IMR-90 (cell line): ENCODE data around the gene ATP5PO. TPM values are rescaled to one million over a fixed set of nuclear protein-coding genes. Genes with fewer than 3 reads are reported as not detected.
A peak's percentile ranks its signal among the peaks of the same experiment; 100 is the strongest.

ENCODE experiments used
- ATAC-seq: fragments of 200-7000 bp; cut with Tn5 transposase; 2 replicates; pipeline ENCODE4 v1.9.1; 2020; ENCODE audit warnings: low read depth, mild to moderate bottlenecking, moderate library complexity
- BruUV-seq: library from RNA; stranded (reverse); fragments of 400-500 nt; replicated peaks from 2 replicates; lab custom pipeline; 2021; lab: Mats Ljungman, UMichigan
- CTCF ChIA-PET: fragments of 300-600 bp; formaldehyde crosslinking; extraction: SDS; loops from one replicate; lab custom pipeline; 2021; ENCODE audit warnings: antibody characterized with exemption; lab: Yijun Ruan, JAX
- POLR2A ChIA-PET: fragments of 300-600 bp; sonication (Branson Sonifier 250); formaldehyde crosslinking; loops from one replicate; lab custom pipeline; 2022; ENCODE audit warnings: antibody characterized with exemption; ENCODE audit not compliant: unreplicated experiment; lab: Charles Lee
- DNase-seq: peaks from one replicate; pipeline ENCODE4 v3.0.0; 2013
- H2AFZ ChIP-seq: replicated peaks from 2 replicates; pipeline ENCODE3; 2013; ENCODE audit warnings: low read length, mild to moderate bottlenecking; ENCODE audit not compliant: poor library complexity
- H2AK5ac ChIP-seq: 2 replicates; pipeline ENCODE4 v1.6.1; 2013; ENCODE audit warnings: low read depth, low read length, inconsistent platforms
- H2AK9ac ChIP-seq: replicated peaks from 2 replicates; pipeline ENCODE3; 2013; ENCODE audit warnings: mild to moderate bottlenecking, low read depth, low read length, moderate library complexity; ENCODE audit not compliant: poor library complexity
- H2BK120ac ChIP-seq: 2 replicates; pipeline ENCODE4 v1.6.1; 2013; ENCODE audit warnings: low read depth, low read length, inconsistent platforms
- H2BK15ac ChIP-seq: 3 replicates; pipeline ENCODE4 v1.6.1; 2013; ENCODE audit warnings: low read depth, low read length, inconsistent platforms
- H2BK20ac ChIP-seq: 2 replicates; pipeline ENCODE4 v1.6.1; 2013; ENCODE audit warnings: low read depth, mild to moderate bottlenecking, inconsistent platforms, low read length, moderate library complexity
- H2BK5ac ChIP-seq: 2 replicates; pipeline ENCODE4 v1.6.1; 2013; ENCODE audit warnings: mild to moderate bottlenecking, low read depth, low read length, inconsistent platforms; ENCODE audit not compliant: poor library complexity, severe bottlenecking
- H3K14ac ChIP-seq: replicated peaks from 2 replicates; pipeline ENCODE4 v1.6.1; 2013; ENCODE audit warnings: low read depth, low read length, inconsistent platforms
- H3K18ac ChIP-seq: 2 replicates; pipeline ENCODE4 v1.6.1; 2013; ENCODE audit warnings: low read depth, low read length, control low read depth
- H3K23ac ChIP-seq: 2 replicates; pipeline ENCODE4 v1.6.1; 2013; ENCODE audit warnings: low read depth, low read length, inconsistent platforms
- H3K27ac ChIP-seq: 2 replicates; pipeline ENCODE4 v1.5.1; 2013; ENCODE audit warnings: mild to moderate bottlenecking, control low read depth, low read length; ENCODE audit not compliant: insufficient read depth
- H3K27me3 ChIP-seq: 2 replicates; pipeline ENCODE4 v1.6.1; 2013; ENCODE audit warnings: low read length; ENCODE audit not compliant: control insufficient read depth, insufficient read depth
- H3K36me3 ChIP-seq: 2 replicates; pipeline ENCODE4 v1.6.1; 2013; ENCODE audit warnings: low read length, mixed read lengths; ENCODE audit not compliant: control insufficient read depth, insufficient read depth
- H3K4ac ChIP-seq: 2 replicates; pipeline ENCODE4 v1.6.1; 2013; ENCODE audit warnings: low read depth, low read length, inconsistent platforms
- H3K4me1 ChIP-seq: 2 replicates; pipeline ENCODE4 v1.6.1; 2013; ENCODE audit warnings: low read length, mixed read lengths; ENCODE audit not compliant: control insufficient read depth, insufficient read depth
- H3K4me2 ChIP-seq: 2 replicates; pipeline ENCODE4 v1.6.1; 2013; ENCODE audit warnings: low read depth, mild to moderate bottlenecking, control low read depth, low read length, moderate library complexity
- H3K4me3 ChIP-seq: 2 replicates; pipeline ENCODE4 v1.5.1; 2013; ENCODE audit warnings: low read depth, mild to moderate bottlenecking, control low read depth, low read length, moderate library complexity; ENCODE audit not compliant: insufficient read depth
- H3K56ac ChIP-seq: 2 replicates; pipeline ENCODE4 v1.6.1; 2013; ENCODE audit warnings: low read length, inconsistent platforms; ENCODE audit not compliant: insufficient read depth; ENCODE audit errors: extremely low read depth
- H3K79me1 ChIP-seq, 2 experiments: 2 replicates each; pipeline ENCODE4 v1.6.1; 2013; ENCODE audit warnings: low read length in 2 of 2, inconsistent platforms in 1 of 2, low read depth in 1 of 2
- H3K9ac ChIP-seq: 2 replicates; pipeline ENCODE4 v1.6.1; 2013; ENCODE audit warnings: low read depth, low read length, control low read depth
- H3K9me1 ChIP-seq: 2 replicates; pipeline ENCODE4 v1.6.1; 2013; ENCODE audit warnings: low read length, inconsistent platforms; ENCODE audit not compliant: insufficient read depth
- H3K9me3 ChIP-seq: 2 replicates; pipeline ENCODE4 v1.6.1; 2013; ENCODE audit warnings: low read length; ENCODE audit not compliant: control insufficient read depth, insufficient read depth
- H4K20me1 ChIP-seq: 2 replicates; pipeline ENCODE4 v1.6.1; 2013; ENCODE audit warnings: low read length, inconsistent platforms; ENCODE audit not compliant: insufficient read depth
- H4K5ac ChIP-seq: 2 replicates; pipeline ENCODE4 v1.6.1; 2013; ENCODE audit warnings: mild to moderate bottlenecking, low read depth, low read length, control low read depth
- H4K8ac ChIP-seq, 2 experiments: 2 replicates each; pipeline ENCODE4 v1.6.1; 2013; ENCODE audit warnings: low read depth in 2 of 2, low read length in 2 of 2, control low read depth in 1 of 2, inconsistent platforms in 1 of 2
- H4K91ac ChIP-seq: 2 replicates; pipeline ENCODE4 v1.6.1; 2013; ENCODE audit warnings: low read depth, low read length, inconsistent platforms; ENCODE audit not compliant: insufficient read depth
- BHLHE40 ChIP-seq: fragments of 150-350 bp; IDR thresholded peaks from 2 replicates; pipeline ENCODE4 v1.6.1; 2016; ENCODE audit warnings: mild to moderate bottlenecking, low read depth, low read length
- CHD1 ChIP-seq: IDR thresholded peaks from 2 replicates; pipeline ENCODE4 v1.6.1; 2012; ENCODE audit warnings: low read depth, low read length, improper control_type of control experiment
- CTCF ChIP-seq: conservative IDR thresholded peaks from 2 replicates; pipeline ENCODE4 v1.5.1; 2012; ENCODE audit warnings: mild to moderate bottlenecking, low read depth, low read length, improper control_type of control experiment
- ELK1 ChIP-seq: fragments of 150-350 bp; IDR thresholded peaks from 2 replicates; pipeline ENCODE4 v1.6.1; 2016; ENCODE audit warnings: low read depth, mild to moderate bottlenecking, low read length, moderate library complexity, borderline replicate concordance
- FOS ChIP-seq: fragments of 150-350 bp; IDR thresholded peaks from 2 replicates; pipeline ENCODE4 v1.6.1; 2016; ENCODE audit warnings: low read depth, low read length
- MAFK ChIP-seq: IDR thresholded peaks from 2 replicates; pipeline ENCODE4 v1.6.1; 2012; ENCODE audit warnings: low read depth, low read length, improper control_type of control experiment
- MAZ ChIP-seq: IDR thresholded peaks from 2 replicates; pipeline ENCODE4 v1.6.1; 2012; ENCODE audit warnings: low read depth, mild to moderate bottlenecking, low read length, improper control_type of control experiment, moderate library complexity, borderline replicate concordance
- NFE2L2 ChIP-seq: fragments of 150-350 bp; IDR thresholded peaks from 2 replicates; pipeline ENCODE4 v1.6.1; 2016; ENCODE audit warnings: low read depth, mild to moderate bottlenecking, low read length
- POLR2A ChIP-seq: IDR thresholded peaks from 2 replicates; pipeline ENCODE4 v1.6.1; 2012; ENCODE audit warnings: mild to moderate bottlenecking, low read depth, low read length
- RAD21 ChIP-seq: IDR thresholded peaks from 2 replicates; pipeline ENCODE4 v1.6.1; 2012; ENCODE audit warnings: low read length, improper control_type of control experiment
- RCOR1 ChIP-seq: IDR thresholded peaks from 2 replicates; pipeline ENCODE4 v1.6.1; 2012; ENCODE audit warnings: mild to moderate bottlenecking, low read length, improper control_type of control experiment; ENCODE audit not compliant: insufficient replicate concordance
- RFX5 ChIP-seq: IDR thresholded peaks from 2 replicates; pipeline ENCODE4 v1.8.0; 2012; ENCODE audit warnings: low read depth, mild to moderate bottlenecking, low read length, moderate library complexity
- SMC3 ChIP-seq: fragments of 150-350 bp; IDR thresholded peaks from 2 replicates; pipeline ENCODE4 v1.6.1; 2016; ENCODE audit warnings: low read depth, mild to moderate bottlenecking, antibody characterized with exemption, low read length, moderate library complexity
- WGBS, 2 experiments: methylation state at CpG; one replicate each; pipeline versions ENCODE4 v1.1.5 to v1.1.7; 2013; ENCODE audit warnings: missing lambda C conversion rate in 2 of 2; ENCODE audit not compliant: insufficient read length in 1 of 2; ENCODE audit errors: extremely low coverage in 2 of 2; 5-methylcytosine and 5-hydroxymethylcytosine counted together
- dilution Hi-C: fragments of 300-500 bp; cut with HindIII; formaldehyde crosslinking; loops from one replicate; pipeline ENCODE4 v1.14.3; 2018; ENCODE audit warnings: low sequenced_read_pairs; ENCODE audit not compliant: unreplicated experiment
- in situ Hi-C: fragments of 300-500 bp; cut with MboI; formaldehyde crosslinking; loops from 3 replicates; pipeline ENCODE4 v1.14.3; 2019; ENCODE audit warnings: low sequenced_read_pairs, inconsistent platforms, mixed read lengths
- intact Hi-C: fragments of 100-400 bp; cut with micrococcal nuclease; formaldehyde crosslinking; loops from 2 replicates; pipeline ENCODE4 v1.10.0; 2022
- polyA plus RNA-seq, 3 experiments: library from polyadenylated mRNA; depleted of rRNA; stranded (reverse); fragments of >200 nt; gene quantifications; 2 replicates each; pipeline ENCODE4 v1.2.3, GENCODE V29; 2012; ENCODE audit warnings: low replicate concordance in 1 of 3
- total RNA-seq: library from RNA; depleted of rRNA; stranded (reverse); fragments of >200 nt; gene quantifications from 2 replicates; pipeline ENCODE4 v1.2.3, GENCODE V29; 2012

Gene ATP5PO
- total and polyA plus RNA-seq, 2 of the 4 experiments (the other 2 are of a cell fraction): 237 to 250 TPM

- no peak for TF ChIP-seq ELK1
These were observed 34.2 kb upstream of the ATP5PO start (continued) for GRCh38 chr21:33949516-33950430.

- no peak overlapping the region for H3K56ac ChIP-seq
- ATAC-seq (no peak), DNase-seq (no peak)
- H3K27me3 ChIP-seq: no peaks in the 10 kb centered on the region
- peak overlapping the region; percentile 62 for H2BK5ac ChIP-seq
- peak overlapping the region; percentile 77 for H3K18ac ChIP-seq
- H3K14ac ChIP-seq: peak overlapping the region; percentile 98
- 100% methylated on average over 3 of the region's 9 CpGs; no CpG with 5 or more reads in 1 of the 2 experiments for WGBS, 2 experiments
- H3K4me3 ChIP-seq: no peak overlapping the region
- H4K20me1 ChIP-seq: no peaks in the 10 kb centered on the region
- peaks cover 16% of the 10 kb centered on the region for H3K9me1 ChIP-seq
- peak overlapping the region; percentile 98 for H2AFZ ChIP-seq
- H3K4me2 ChIP-seq: no peak overlapping the region
- H3K36me3 ChIP-seq: no peaks in the 10 kb centered on the region
- H3K4me1 ChIP-seq: peaks cover 19% of the 10 kb centered on the region
- peak overlapping the region; percentile 98 for H2AK5ac ChIP-seq
- intact Hi-C loops: no loop called here
- peak overlapping the region; percentile 99 for H3K4ac ChIP-seq
- in situ Hi-C loops: no loop called here
- H3K79me1 ChIP-seq: peaks cover 0 to 9% of the 10 kb centered on the region in 2 experiments; a peak in 1 of 4 replicates
- H2BK120ac ChIP-seq: peak overlapping the region; percentile 99
- 0 out of 2 replicates have a peak overlapping the region, but pooled peaks have one; percentile 52 for H3K23ac ChIP-seq
- H2BK15ac ChIP-seq: peak overlapping the region; percentile 100
- H3K9me3 ChIP-seq: no peaks in the 10 kb centered on the region
- CTCF ChIA-PET: no interaction called here
- H4K5ac ChIP-seq: peak overlapping the region; percentile 79
- H4K8ac ChIP-seq: peak overlapping the region; percentile 97; a peak in 3 of 4 replicates
- dilution Hi-C loops: no loop called here
- H2AK9ac ChIP-seq: peak overlapping the region; percentile 98
- POLR2A ChIA-PET: interaction anchor here (0.5 kb wide), 1 partner anchor 28 kb away, joined by 8 read pairs; no protein-coding TSS in a partner anchor
- H4K91ac ChIP-seq: peak overlapping the region; percentile 99
- H2BK20ac ChIP-seq: peak overlapping the region; percentile 98
- H3K27ac ChIP-seq: peak overlapping the region; percentile 67
- 0 out of 2 replicates have a peak overlapping the region, but pooled peaks have one; percentile 29 for H3K9ac ChIP-seq
- BruUV-seq: no TSS peak
- TF ChIP-seq NFE2L2 (no peak), POLR2A (no peak), FOS (no peak), SMC3 (no peak), BHLHE40 (no peak), MAZ (no peak), RAD21 (no peak), MAFK (no peak), RFX5 (no peak), CHD1 (no peak), CTCF (no peak), RCOR1 (no peak)
These were observed 33.4 kb upstream of the ATP5PO start for GRCh38 chr21:33948951-33949444.
